ENCODE data around the gene STEAP1B. TPM values are rescaled to one million over a fixed set of nuclear protein-coding genes. Genes with fewer than 3 reads are reported as not detected.
"Not testable (repeated sequence)": the region's sequence is repeated elsewhere in the genome, so short reads cannot be mapped to it uniquely, and the experiment has no call there.

Gene STEAP1B
- polyA plus RNA-seq, 1 of the 3 experiments (the other 2 are of a cell fraction) = 14.7 TPM

- peak; percentile 44; the same call in 1 of the 2 replicates for TF ChIP-seq FOSL2 (IDR thresholded peaks at IDR 0.05; ENCODE audit: borderline replicate concordance, low read depth)
- H4K20me1 ChIP-seq (ENCODE audit: insufficient read depth); H3K9me3 ChIP-seq; H3K4me3 ChIP-seq (ENCODE audit: low read depth in 2 of 2, low read length in 1 of 2); H3K9me2 ChIP-seq; H3K79me2 ChIP-seq (ENCODE audit: insufficient read depth); H2AFZ ChIP-seq (ENCODE audit: low read depth); DNase-seq; H3K27me3 ChIP-seq (ENCODE audit: insufficient read depth); H3K9ac ChIP-seq; H3K36me3 ChIP-seq (replicated peaks in 1 of 2; ENCODE audit: control insufficient read depth in 1 of 2, insufficient read depth in 2 of 2, low read length in 1 of 2); H3F3A ChIP-seq (replicated peaks; ENCODE audit: insufficient read depth); POLR2A ChIA-PET: not testable (repeated sequence)
- WGBS (ENCODE audit: low lambda C conversion rate) = 93% methylated on average over 2 of the region's 2 CpGs
- Histone ChIP-seq H3K4me2 (peak overlapping the region; percentile 22; the same call in 1 of the 2 replicates), H3K4me1 (ENCODE audit: control insufficient read depth in 1 of 2, insufficient read depth in 2 of 2, low read depth in 1 of 2, low read length in 1 of 2) (peaks cover 0 to 15% of the 10 kb centered on the region in 2 experiments; a peak in 3 of 4 replicates), H3K27ac (ENCODE audit: low read depth in 2 of 2, low read length in 1 of 2) (peak overlapping the region in 1 of 2 experiments; percentile 47; a peak in 2 of 4 replicates)
- CTCF ChIA-PET = interaction anchor here (0.6 to 1.1 kb wide), 2 partner anchors 21 to 303 kb away, joined by 3 read pairs; no protein-coding TSS in a partner anchor
These were observed 66.8 kb downstream of the STEAP1B start for GRCh38 chr7:22433165-22433700.

DNA sequence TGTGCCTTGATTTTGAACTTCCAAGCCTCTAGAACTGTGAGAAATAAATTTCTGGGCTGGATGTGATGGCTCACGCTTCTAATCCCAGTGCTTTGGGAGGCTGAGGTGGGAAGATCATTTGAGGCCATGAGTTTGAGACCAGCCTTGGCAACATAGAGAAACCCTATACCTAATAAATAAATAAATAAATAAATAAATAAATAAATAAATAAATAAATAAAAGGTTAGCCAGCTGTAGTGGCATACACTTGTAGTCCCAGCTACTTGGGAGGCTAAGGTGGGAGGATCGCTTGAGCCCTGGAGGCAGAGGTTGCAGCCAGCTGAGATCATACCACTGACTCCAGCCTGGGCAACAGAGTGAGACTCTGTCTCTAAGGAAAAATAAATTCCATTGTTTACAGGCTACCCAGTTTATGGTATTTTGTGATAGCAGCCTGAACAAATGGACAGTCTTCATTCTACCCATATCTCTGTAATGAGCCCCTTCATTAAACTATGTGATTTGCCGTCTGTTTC lies 67.7 kb downstream of the STEAP1B start:
- Histone ChIP-seq H3K9ac (no peak overlapping the region), H4K20me1 (ENCODE audit: insufficient read depth) (no peaks in the 10 kb centered on the region), H3K79me2 (ENCODE audit: insufficient read depth) (no peaks in the 10 kb centered on the region), H3K27ac (ENCODE audit: low read depth in 2 of 2, low read length in 1 of 2) (no peak overlapping the region), H2AFZ (ENCODE audit: low read depth) (no peak overlapping the region), H3K27me3 (ENCODE audit: insufficient read depth) (no peaks in the 10 kb centered on the region), H3F3A (replicated peaks; ENCODE audit: insufficient read depth) (peaks cover 10% of the 10 kb centered on the region), H3K4me1 (ENCODE audit: control insufficient read depth in 1 of 2, insufficient read depth in 2 of 2, low read depth in 1 of 2, low read length in 1 of 2) (peaks cover 0 to 15% of the 10 kb centered on the region in 2 experiments; a peak in 3 of 4 replicates), H3K4me2 (no peak overlapping the region), H3K9me2 (no peaks in the 10 kb centered on the region), H3K4me3 (ENCODE audit: low read depth in 2 of 2, low read length in 1 of 2) (no peak overlapping the region), H3K9me3 (no peaks in the 10 kb centered on the region), H3K36me3 (replicated peaks in 1 of 2; ENCODE audit: control insufficient read depth in 1 of 2, insufficient read depth in 2 of 2, low read length in 1 of 2) (peaks cover 0 to 2% of the 10 kb centered on the region in 2 experiments)
- ChIA-PET CTCF (interaction anchor here (1.1 kb wide), 2 partner anchors 21 to 22 kb away, joined by 3 read pairs; no protein-coding TSS in a partner anchor), POLR2A (no interaction called here)
- DNase-seq = no peak
- WGBS (ENCODE audit: low lambda C conversion rate) = 89% methylated on average over 3 of the region's 3 CpGs
- TF ChIP-seq IRF3 (IDR thresholded peaks at IDR 0.05; ENCODE audit: low read depth, low read length) (no peak), RFX5 (IDR thresholded peaks at IDR 0.05; ENCODE audit: low read length) (no peak), POLR2AphosphoS5 (IDR thresholded peaks at IDR 0.05; ENCODE audit: low read depth, low read length) (no peak), NFIC (IDR thresholded peaks at IDR 0.05; ENCODE audit: borderline replicate concordance) (no peak), TAF1 (IDR thresholded peaks at IDR 0.05; ENCODE audit: borderline replicate concordance, low read depth, low read length) (no peak), FOSL2 (IDR thresholded peaks at IDR 0.05; ENCODE audit: borderline replicate concordance, low read depth) (no peak), USF2 (IDR thresholded peaks at IDR 0.05; ENCODE audit: borderline replicate concordance, low read depth, low read length) (no peak), TCF12 (IDR thresholded peaks at IDR 0.05) (no peak), GATA2 (CRISPR knock-in tag; IDR thresholded peaks at IDR 0.05) (no peak), RXRA (IDR thresholded peaks at IDR 0.05; ENCODE audit: borderline replicate concordance, low read depth) (no peak), JUND (IDR thresholded peaks at IDR 0.05) (no peak)
- TF ChIP-seq, protein P1, sequence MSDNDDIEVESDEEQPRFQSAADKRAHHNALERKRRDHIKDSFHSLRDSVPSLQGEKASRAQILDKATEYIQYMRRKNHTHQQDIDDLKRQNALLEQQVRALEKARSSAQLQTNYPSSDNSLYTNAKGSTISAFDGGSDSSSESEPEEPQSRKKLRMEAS (IDR thresholded peaks at IDR 0.05; ENCODE audit: low read depth) = no peak
